Uterus (tissue), 2 donors: ENCODE results near the gene INO80C.

ENCODE experiments used
- CTCF ChIP-seq, 4 experiments: fragments of 200-600 bp in 2 of 4; fragments of 450-650 bp in 2 of 4; sonication (generic) in 2 of 4; IDR thresholded peaks; one replicate each; pipeline ENCODE4 v1.5.1; 2016 to 2019; ENCODE audit warnings: antibody characterized with exemption in 4 of 4, mild to moderate bottlenecking in 2 of 4, moderate library complexity in 1 of 4
- POLR2A ChIP-seq, 2 donors: fragments of 450-650 bp; IDR thresholded peaks; one replicate each; pipeline ENCODE4 v1.6.1; 2016; ENCODE audit warnings: antibody characterized with exemption in 2 of 2, mild to moderate bottlenecking in 1 of 2, moderate library complexity in 1 of 2

GRCh38 chr18:35451032-35451431 lies 46.7 kb downstream of the INO80C start:
- TF ChIP-seq POLR2A (IDR thresholded peaks at IDR 0.05) (no peak), CTCF (IDR thresholded peaks at IDR 0.05) (no peak)
